GM20000 (cell line): ENCODE measurements around the gene HAUS1.

Experiments
- DNase-seq: peaks from one replicate; pipeline ENCODE4 v3.0.0; 2012; ENCODE audit warnings: low spot score
- CTCF ChIP-seq: IDR thresholded peaks from 2 replicates; pipeline ENCODE4 v1.5.1; 2012; ENCODE audit warnings: mild to moderate bottlenecking, control low read depth; ENCODE audit errors: extremely low read depth, missing control alignments

The HAUS1 gene

GRCh38 chr18:46096651-46097300 is 7.4 kb upstream of the HAUS1 start:
- peak; percentile 35 for DNase-seq
- TF ChIP-seq CTCF = no peak

GRCh38 chr18:46097431-46097800 is 6.8 kb upstream of the HAUS1 start:
- no peak for TF ChIP-seq CTCF
- DNase-seq = peak; percentile 11

- peak; percentile 90 for DNase-seq
- no peak for TF ChIP-seq CTCF
Measured at GRCh38 chr18:46097801-46098615, 6.2 kb upstream of the HAUS1 start, which contains the start of gene ATP5F1A. Gene ATP5F1A, minus strand, starts transcription at chr18:46098296. Its CDS starts 65 bp downstream, at chr18:46098231.

GRCh38 chr18:46098616-46098933 is 5.6 kb upstream of the HAUS1 start:
- peak; percentile 7 for DNase-seq
- TF ChIP-seq CTCF = no peak

- DNase-seq = no peak
- TF ChIP-seq CTCF = no peak
Measured at GRCh38 chr18:46099463-46099862, 4.7 kb upstream of the HAUS1 start.

GRCh38 chr18:46109386-46109785 is 5.2 kb downstream of the HAUS1 start:
- no peak for DNase-seq
- TF ChIP-seq CTCF = no peak

GRCh38 chr18:46110406-46110805 is 6.2 kb downstream of the HAUS1 start:
- TF ChIP-seq CTCF = no peak

More at GRCh38 chr18:46110406-46110805, 6.2 kb downstream of the HAUS1 start:
- no peak for DNase-seq
